ENCODE results near the gene GMEB2.
A peak's percentile ranks its signal among the peaks of the same experiment; 100 is the strongest.

The GMEB2 gene

DNA sequence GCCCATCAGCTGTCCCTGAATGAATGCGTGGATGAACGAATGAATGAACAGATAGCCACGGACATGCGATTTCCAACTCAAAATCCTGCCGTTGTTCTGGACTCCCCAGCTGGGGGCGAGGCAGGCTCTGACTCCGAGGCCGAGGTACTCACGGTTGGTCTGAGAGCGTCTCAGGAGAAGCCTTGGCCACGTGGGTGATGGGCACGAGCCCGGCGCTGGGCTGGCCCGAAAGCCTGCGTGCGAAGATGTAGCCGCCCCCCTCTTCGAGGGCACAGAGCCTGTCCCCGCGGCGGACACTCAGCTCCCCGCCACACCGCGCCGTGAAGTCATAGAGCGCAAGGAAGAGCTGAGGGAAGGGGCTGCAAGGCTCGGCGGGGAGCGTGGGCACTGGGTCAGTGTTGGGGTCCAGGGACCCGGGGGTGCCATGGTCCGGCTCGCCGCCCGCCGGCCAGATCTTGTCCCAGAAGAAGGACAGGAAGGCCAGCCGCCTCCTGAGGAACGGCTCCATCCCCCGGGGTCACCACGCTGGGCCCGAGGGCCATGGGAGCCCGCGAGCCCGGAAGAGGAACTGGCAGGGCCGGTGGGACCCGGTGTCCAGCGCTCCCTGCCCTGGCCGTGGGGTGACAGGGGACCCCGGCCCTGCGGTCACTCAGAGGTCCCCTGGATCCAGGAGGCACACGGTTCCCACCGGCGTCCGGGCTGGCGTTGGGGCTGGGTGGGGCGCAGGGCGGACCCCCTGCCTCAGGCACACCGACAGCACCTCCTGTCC is 79.8 kb downstream of the GMEB2 start:
- TF ChIP-seq, protein P1, sequence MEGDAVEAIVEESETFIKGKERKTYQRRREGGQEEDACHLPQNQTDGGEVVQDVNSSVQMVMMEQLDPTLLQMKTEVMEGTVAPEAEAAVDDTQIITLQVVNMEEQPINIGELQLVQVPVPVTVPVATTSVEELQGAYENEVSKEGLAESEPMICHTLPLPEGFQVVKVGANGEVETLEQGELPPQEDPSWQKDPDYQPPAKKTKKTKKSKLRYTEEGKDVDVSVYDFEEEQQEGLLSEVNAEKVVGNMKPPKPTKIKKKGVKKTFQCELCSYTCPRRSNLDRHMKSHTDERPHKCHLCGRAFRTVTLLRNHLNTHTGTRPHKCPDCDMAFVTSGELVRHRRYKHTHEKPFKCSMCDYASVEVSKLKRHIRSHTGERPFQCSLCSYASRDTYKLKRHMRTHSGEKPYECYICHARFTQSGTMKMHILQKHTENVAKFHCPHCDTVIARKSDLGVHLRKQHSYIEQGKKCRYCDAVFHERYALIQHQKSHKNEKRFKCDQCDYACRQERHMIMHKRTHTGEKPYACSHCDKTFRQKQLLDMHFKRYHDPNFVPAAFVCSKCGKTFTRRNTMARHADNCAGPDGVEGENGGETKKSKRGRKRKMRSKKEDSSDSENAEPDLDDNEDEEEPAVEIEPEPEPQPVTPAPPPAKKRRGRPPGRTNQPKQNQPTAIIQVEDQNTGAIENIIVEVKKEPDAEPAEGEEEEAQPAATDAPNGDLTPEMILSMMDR (conservative IDR thresholded peaks at IDR 0.05) = no peak
- no peak overlapping the region for H3K27ac ChIP-seq

DNA sequence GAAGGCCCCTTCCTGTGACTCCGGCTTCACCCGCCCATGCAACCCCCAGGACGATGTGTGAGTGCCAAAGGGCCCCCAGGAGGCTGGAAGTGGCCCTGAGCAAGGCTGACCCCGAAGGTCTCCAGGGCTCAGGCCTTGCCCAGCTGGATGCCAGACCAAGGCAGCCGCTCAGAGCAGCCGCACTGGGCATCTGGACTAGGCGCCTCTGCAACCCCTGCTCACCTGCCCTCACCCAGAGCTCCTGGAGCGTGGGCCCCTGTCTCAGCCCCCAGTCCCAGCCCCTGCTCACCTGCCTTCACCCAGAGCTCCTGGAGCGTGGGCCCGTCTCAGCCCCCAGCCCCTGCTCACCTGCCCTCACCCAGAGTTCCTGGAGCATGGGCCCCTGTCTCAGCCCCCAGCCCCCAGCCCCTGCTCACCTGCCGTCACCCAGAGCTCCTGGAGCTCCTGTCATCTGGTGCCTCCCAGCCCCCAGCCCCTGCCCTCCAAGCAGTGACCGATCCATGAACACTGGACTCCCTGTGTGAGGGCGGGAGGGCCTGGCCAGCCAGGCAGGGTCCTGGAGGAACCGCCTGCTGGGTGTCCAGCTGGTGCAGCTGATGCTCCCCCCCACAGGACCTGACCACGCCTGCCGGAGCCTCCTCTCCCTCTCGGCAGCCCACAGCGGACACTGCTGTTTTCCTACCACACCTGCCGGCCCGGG is 80.5 kb downstream of the GMEB2 start:
- H3K27ac ChIP-seq = no peak overlapping the region
- TF ChIP-seq, protein P1 (conservative IDR thresholded peaks at IDR 0.05) = no peak

DNA sequence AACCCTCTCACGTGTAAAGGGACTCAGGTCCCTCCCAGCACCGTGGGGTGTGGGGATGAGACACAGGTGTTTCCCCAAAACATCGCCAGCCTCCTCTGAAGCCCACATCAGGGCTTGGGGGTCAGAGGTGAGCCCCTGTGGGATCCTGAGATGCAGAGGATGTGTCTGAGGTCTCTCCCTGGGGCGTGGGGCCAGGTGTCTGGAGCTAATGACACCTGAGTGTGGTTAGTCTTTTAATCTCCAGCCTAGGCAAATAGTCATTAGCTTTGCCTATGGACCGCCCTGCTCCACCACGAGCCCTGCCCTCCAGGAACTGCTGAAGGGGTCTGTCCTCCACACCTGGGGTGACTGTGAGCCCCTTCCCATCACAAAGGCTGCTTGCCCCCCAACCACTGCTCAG is 81.1 kb downstream of the GMEB2 start:
- TF ChIP-seq, protein P1 (conservative IDR thresholded peaks at IDR 0.05) = no peak
- no peak overlapping the region for H3K27ac ChIP-seq

DNA sequence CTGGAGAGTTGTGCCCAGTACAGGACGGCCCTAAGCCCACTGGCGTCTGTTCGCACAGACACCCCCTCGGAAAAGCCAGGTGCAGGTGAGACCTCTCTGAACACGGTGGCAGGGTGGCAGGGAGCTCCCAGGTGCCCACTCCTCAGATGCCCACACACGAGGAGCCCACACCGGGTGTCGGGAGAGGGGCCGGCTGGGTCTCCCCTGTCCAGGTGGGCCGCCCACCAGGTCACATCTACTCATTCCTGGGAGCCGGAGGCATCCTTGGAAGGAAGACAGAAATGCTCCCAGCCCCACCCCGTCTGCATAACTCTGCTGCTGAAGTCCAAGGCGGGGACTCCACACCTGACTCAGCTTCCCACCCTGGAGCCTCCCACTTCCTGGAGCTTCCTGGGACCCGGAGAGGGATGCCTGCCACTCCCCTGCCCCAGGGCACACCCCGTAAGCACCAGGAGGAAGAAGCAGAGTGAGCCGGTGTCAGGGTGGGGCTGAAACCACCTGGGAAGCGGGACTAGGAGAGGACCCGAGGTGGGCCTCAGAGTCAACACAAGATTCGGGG is 81.9 kb downstream of the GMEB2 start:
- TF ChIP-seq, protein P1 (conservative IDR thresholded peaks at IDR 0.05) = no peak
- H3K27ac ChIP-seq = no peak overlapping the region

DNA sequence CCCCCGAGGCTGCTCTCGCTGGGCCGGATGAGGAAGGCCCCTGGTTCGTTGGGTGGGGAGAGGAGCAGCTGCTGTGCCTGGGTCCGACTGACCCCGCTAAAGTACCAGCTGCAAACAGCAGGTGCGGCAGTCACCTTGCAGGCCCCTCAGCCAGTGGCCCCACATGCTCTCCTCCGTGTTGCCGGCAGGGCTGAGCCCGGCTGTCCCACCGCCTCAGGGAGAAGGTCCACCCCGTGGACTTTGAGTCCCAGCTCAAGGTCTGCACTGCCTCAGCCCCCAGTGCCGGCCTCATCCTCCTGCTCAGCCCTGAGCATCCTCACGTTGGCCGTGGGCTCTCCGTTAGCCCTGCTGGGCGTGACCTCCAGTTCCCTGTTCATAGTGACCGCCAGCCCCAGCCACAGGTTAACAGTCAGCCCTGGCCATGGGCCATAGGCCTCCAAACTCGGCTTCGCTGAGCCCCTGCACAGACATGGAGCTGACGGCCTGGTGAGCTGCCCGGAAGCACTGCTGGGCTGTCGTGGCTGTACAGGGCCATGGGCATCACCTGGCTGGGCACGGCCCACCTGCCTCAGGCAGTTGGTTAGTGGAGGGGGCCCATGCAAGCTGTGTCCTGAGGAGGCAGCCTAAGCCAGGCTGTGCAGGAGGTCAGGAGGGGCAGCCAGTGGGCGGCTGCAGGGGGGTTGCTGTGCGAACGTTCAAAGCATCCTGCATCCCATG is 82.5 kb downstream of the GMEB2 start:
- no peak overlapping the region for H3K27ac ChIP-seq
- TF ChIP-seq, protein P1 (conservative IDR thresholded peaks at IDR 0.05) = no peak

- peak overlapping the region; percentile 95 for H3K27ac ChIP-seq
- TF ChIP-seq, protein P1 (conservative IDR thresholded peaks at IDR 0.05) = no peak
These were observed 83.2 kb downstream of the GMEB2 start for GRCh38 chr20:63543733-63544132.

DNA sequence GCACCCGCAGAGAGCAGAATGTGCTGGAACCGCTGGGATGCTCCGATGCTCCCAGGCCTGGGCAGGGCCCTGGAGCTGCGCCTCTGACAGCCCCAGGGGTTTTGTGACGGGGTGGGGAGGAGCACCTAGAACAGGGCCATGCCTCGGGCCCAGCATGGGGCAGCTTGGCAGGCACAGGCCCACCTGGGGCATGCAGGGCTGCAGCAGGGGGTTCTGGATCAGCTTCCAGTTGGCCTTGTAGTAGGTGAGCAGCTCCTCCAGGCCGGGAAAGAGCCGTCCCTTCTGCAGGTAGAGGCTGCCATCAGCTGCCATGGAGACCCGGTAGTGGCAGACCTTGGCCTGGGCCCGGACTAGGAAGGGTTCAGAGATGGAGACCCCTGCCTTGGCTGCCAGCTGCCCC is 83.8 kb downstream of the GMEB2 start:
- TF ChIP-seq, protein P1 (conservative IDR thresholded peaks at IDR 0.05) = no peak
- H3K27ac ChIP-seq = peak overlapping the region; percentile 95
